GM13977 (cell line): ENCODE data around the gene CABLES2.

ENCODE experiments used
- DNase-seq: peaks from one replicate; pipeline ENCODE4 v3.0.0; 2012; ENCODE audit warnings: low spot score
- CTCF ChIP-seq: IDR thresholded peaks from 2 replicates; pipeline ENCODE4 v1.5.1; 2012; ENCODE audit warnings: mild to moderate bottlenecking, control low read depth; ENCODE audit not compliant: insufficient read depth; ENCODE audit errors: extremely low read depth, missing control alignments
- in situ Hi-C: fragments of 300-500 bp; cut with MboI; formaldehyde crosslinking; loops from one replicate; pipeline ENCODE4 v1.12.0; 2022; ENCODE audit warnings: low sequenced_read_pairs, low pct_unique_long_range_greater_than_20kb, mixed read lengths, inconsistent platforms; ENCODE audit not compliant: unreplicated experiment

Gene CABLES2

GRCh38 chr20:62407221-62407992 is at the start of gene CABLES2:
CABLES2 (minus strand) TSS chr20:62407285; CDS start chr20:62407276, 9 bp downstream.
- in situ Hi-C loops, result no loop called here
- no peak for TF ChIP-seq CTCF

GRCh38 chr20:62455929-62456328 is 48.8 kb upstream of the CABLES2 start:
- DNase-seq, result no peak
- no peak for TF ChIP-seq CTCF
- in situ Hi-C loops, result no loop called here

More at GRCh38 chr20:62407221-62407992, at the start of gene CABLES2:
- peak; percentile 99 for DNase-seq

DNA sequence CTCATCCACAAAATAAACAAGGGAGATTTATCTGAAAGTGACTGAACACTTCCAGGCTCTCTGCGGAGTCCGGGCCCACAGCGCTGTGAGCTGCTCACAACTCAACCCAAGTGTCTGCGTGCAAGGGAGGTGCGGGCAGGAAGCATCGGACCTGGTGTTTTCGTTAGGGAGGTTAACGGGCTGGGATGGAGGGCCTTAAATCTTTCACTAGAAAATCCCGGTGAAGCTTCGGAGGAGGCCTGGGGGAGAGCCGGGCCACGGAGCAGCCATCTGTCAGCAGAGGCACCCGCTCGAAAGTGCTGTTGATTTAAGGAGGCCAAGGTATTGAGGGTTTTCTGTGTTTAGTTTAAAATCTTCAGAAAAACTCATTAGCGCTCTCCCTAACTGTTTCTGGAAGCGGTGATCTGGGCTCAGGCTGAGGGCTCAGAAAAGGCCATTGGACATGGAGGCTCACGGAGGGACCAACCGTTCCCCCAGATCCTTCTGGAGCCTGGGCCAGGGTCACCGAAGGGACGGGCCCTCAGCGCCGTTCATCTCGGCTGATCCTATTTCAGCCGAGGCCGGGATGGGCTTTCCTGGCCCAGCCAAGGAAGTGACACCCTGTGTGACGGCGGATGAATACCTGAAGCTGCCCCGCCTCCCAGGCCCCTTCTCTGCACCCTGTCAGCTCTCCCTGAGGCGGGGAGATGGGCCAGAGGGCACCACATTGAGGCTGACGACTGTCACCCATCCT is 48.0 kb upstream of the CABLES2 start:
- no peak for DNase-seq
- in situ Hi-C loops, result no loop called here
- TF ChIP-seq CTCF, result no peak

DNA sequence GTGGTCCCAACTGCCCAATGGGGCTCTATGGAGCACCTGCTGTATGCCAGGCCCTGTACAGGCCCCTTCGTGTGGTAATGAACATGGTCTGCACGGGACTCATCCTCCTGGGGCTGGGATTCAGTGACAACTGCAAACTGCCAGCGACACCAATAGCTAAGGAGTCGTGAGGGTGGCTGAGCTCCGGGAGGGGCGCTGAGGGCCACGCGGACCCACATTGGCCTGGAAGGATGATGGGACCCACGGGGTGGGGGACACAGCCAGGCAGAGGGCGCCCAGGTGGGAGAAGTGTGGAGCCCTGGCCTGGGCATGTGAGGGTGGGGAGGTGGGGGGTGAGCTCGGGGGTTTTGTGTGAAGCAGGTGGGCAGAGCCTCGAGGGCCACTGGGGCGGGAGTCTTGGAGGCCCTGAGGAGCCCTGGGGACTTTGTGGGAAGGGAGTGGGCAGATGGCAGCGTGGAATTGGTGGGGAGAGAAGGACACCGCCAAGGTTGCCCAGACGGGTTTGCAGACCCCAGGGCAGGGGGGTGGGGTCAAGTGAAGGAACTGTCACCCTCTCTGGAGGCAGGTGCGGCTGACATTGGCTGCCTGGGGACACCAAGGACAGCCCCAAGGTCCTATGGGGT is 46.2 kb upstream of the CABLES2 start:
- no peak for DNase-seq
- in situ Hi-C loops, result no loop called here
- no peak for TF ChIP-seq CTCF

- DNase-seq, result no peak
- in situ Hi-C loops, result no loop called here
- no peak for TF ChIP-seq CTCF
These were observed 45.5 kb upstream of the CABLES2 start for GRCh38 chr20:62452475-62453095.

DNA sequence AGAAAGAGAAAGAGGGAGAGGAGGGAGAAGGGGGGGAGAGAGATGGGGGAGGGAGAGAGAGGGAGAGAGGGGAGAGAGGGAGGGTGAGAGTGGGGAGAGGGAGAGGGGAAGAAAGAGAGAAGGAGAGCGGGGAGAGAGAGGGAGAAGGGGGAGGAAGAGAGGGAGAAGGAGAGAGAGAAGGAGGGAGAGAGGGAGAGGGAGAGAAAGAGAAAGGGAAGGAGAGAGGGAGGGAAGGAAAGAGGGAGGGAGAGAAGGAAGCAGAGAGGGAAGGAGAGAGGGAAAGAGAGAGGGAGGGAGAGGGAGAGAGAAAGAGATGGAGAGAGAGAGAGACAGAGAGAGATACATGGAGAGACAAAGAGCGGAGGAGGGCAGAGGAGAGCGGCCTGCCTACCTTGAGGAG is 44.9 kb upstream of the CABLES2 start:
- no peak for DNase-seq
- in situ Hi-C loops, result no loop called here
- no peak for TF ChIP-seq CTCF
